ENCODE data around the gene MBD5. TPM values are rescaled to one million over a fixed set of nuclear protein-coding genes. Genes with fewer than 3 reads are reported as not detected.

MBD5 gene
- total and polyA plus RNA-seq, 2 of the 4 experiments (the other 2 are of a cell fraction) = 9.8 to 14.2 TPM

- no CpG with 5 or more reads among the region's 4 CpGs for WGBS, 2 experiments (ENCODE audit: extremely low coverage in 2 of 2, insufficient read length in 1 of 2)
- Histone ChIP-seq H3K9ac (ENCODE audit: low read depth, low read length) (no peak overlapping the region), H4K20me1 (ENCODE audit: insufficient read depth, low read length) (no peaks in the 10 kb centered on the region), H3K4me3 (ENCODE audit: insufficient read depth, low read depth, low read length) (no peak overlapping the region), H4K91ac (ENCODE audit: insufficient read depth, low read depth, low read length) (no peak overlapping the region), H4K8ac (ENCODE audit: low read depth in 2 of 2, low read length in 2 of 2) (no peak overlapping the region), H2AK5ac (ENCODE audit: low read depth, low read length) (no peak overlapping the region), H3K18ac (ENCODE audit: low read depth, low read length) (no peak overlapping the region), H2AK9ac (replicated peaks; ENCODE audit: low read depth, low read length, poor library complexity) (no peak overlapping the region), H2AFZ (replicated peaks; ENCODE audit: low read length, poor library complexity) (no peak overlapping the region), H2BK5ac (ENCODE audit: low read depth, low read length, poor library complexity, severe bottlenecking) (no peak overlapping the region), H2BK20ac (ENCODE audit: low read depth, low read length) (no peak overlapping the region), H3K36me3 (ENCODE audit: control insufficient read depth, insufficient read depth, low read length) (peaks cover 6% of the 10 kb centered on the region), H3K9me3 (ENCODE audit: control insufficient read depth, insufficient read depth, low read length) (no peaks in the 10 kb centered on the region), H3K56ac (ENCODE audit: extremely low read depth, insufficient read depth, low read length) (no peak overlapping the region), H3K14ac (replicated peaks; ENCODE audit: low read depth, low read length) (no peak overlapping the region), H3K23ac (ENCODE audit: low read depth, low read length) (no peak overlapping the region), H3K4me1 (ENCODE audit: control insufficient read depth, insufficient read depth, low read length) (no peaks in the 10 kb centered on the region), H3K27me3 (ENCODE audit: control insufficient read depth, insufficient read depth, low read length) (no peaks in the 10 kb centered on the region), H3K9me1 (ENCODE audit: insufficient read depth, low read length) (no peaks in the 10 kb centered on the region), H3K27ac (ENCODE audit: insufficient read depth, low read length) (no peak overlapping the region), H3K4me2 (ENCODE audit: low read depth, low read length) (no peak overlapping the region), H3K4ac (ENCODE audit: low read depth, low read length) (no peak overlapping the region), H4K5ac (ENCODE audit: low read depth, low read length) (no peak overlapping the region), H2BK15ac (ENCODE audit: low read depth, low read length) (no peak overlapping the region), H3K79me1 (ENCODE audit: low read depth in 1 of 2, low read length in 2 of 2) (no peaks in the 10 kb centered on the region), H2BK120ac (ENCODE audit: low read depth, low read length) (no peak overlapping the region)
- BruUV-seq (replicated peaks) = no TSS peak
- dilution Hi-C loops (cut with HindIII; ENCODE audit: low sequenced_read_pairs, unreplicated experiment) = no loop called here
- DNase-seq (no peak), ATAC-seq (ENCODE audit: low read depth) (no peak)
- POLR2A ChIA-PET (ENCODE audit: unreplicated experiment) = no interaction called here
- in situ Hi-C loops (cut with MboI; ENCODE audit: low sequenced_read_pairs) = no loop called here
- intact Hi-C loops (cut with micrococcal nuclease) = no loop called here
- TF ChIP-seq USF2 (IDR thresholded peaks at IDR 0.05; ENCODE audit: low read depth, low read length) (no peak), FOS (IDR thresholded peaks at IDR 0.05; ENCODE audit: low read depth, low read length) (no peak), BHLHE40 (IDR thresholded peaks at IDR 0.05; ENCODE audit: low read depth, low read length) (no peak), CEBPB (IDR thresholded peaks at IDR 0.05; ENCODE audit: low read depth, low read length) (no peak), MAFK (IDR thresholded peaks at IDR 0.05; ENCODE audit: low read depth, low read length) (no peak), RCOR1 (IDR thresholded peaks at IDR 0.05; ENCODE audit: insufficient replicate concordance, low read length) (no peak), MAZ (IDR thresholded peaks at IDR 0.05; ENCODE audit: borderline replicate concordance, low read depth, low read length) (no peak)
- TF ChIP-seq, protein P1, sequence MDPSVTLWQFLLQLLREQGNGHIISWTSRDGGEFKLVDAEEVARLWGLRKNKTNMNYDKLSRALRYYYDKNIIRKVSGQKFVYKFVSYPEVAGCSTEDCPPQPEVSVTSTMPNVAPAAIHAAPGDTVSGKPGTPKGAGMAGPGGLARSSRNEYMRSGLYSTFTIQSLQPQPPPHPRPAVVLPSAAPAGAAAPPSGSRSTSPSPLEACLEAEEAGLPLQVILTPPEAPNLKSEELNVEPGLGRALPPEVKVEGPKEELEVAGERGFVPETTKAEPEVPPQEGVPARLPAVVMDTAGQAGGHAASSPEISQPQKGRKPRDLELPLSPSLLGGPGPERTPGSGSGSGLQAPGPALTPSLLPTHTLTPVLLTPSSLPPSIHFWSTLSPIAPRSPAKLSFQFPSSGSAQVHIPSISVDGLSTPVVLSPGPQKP (IDR thresholded peaks at IDR 0.05; ENCODE audit: borderline replicate concordance, low read depth, low read length) = no peak
- CTCF ChIA-PET = no interaction called here
Observed at GRCh38 chr2:148461876-148462275, 441.0 kb downstream of the MBD5 start.

Data from IMR-90 (cell line).